HepG2 (cell line): ENCODE data around the gene C12orf60. TPM values are rescaled to one million over a fixed set of nuclear protein-coding genes. Genes with fewer than 3 reads are reported as not detected.

Source experiments
- ARNT2 ChIP-seq: sonication (generic); formaldehyde crosslinking; IDR thresholded peaks from 2 replicates; pipeline ENCODE4 v1.8.0; 2022; ENCODE audit warnings: mild to moderate bottlenecking, low read depth, missing genetic modification reagents, moderate library complexity
- HNRNPL ChIP-seq: fragments of 200-400 bp; formaldehyde crosslinking; IDR thresholded peaks from 2 replicates; pipeline ENCODE4 v1.6.1; 2017; ENCODE audit warnings: mild to moderate bottlenecking, low read depth, low read length
- HOXA3 ChIP-seq: sonication (generic); formaldehyde crosslinking; IDR thresholded peaks from 2 replicates; pipeline ENCODE4 v1.5.0; 2020; ENCODE audit warnings: missing genetic modification reagents
- NFKB2 ChIP-seq: sonication (generic); formaldehyde crosslinking; IDR thresholded peaks from 2 replicates; pipeline ENCODE4 v1.4.0; 2020; ENCODE audit warnings: missing genetic modification reagents, borderline replicate concordance
- NONO ChIP-seq, 2 experiments: fragments of 450-650 bp in 1 of 2; sonication (generic) in 1 of 2; formaldehyde crosslinking in 1 of 2; IDR thresholded peaks in 1 of 2; conservative IDR thresholded peaks in 1 of 2; 2 replicates each; pipeline versions ENCODE4 v1.6.1 to v1.8.0; 2017 to 2022; ENCODE audit warnings: mild to moderate bottlenecking in 1 of 2, missing genetic modification reagents in 1 of 2, moderate library complexity in 1 of 2
- PHF21A ChIP-seq: sonication (generic); formaldehyde crosslinking; IDR thresholded peaks from 2 replicates; pipeline ENCODE4 v1.5.0; 2020; ENCODE audit warnings: mild to moderate bottlenecking, missing genetic modification reagents
- SMC3 ChIP-seq: IDR thresholded peaks from 2 replicates; pipeline ENCODE4 v1.6.1; 2011; ENCODE audit warnings: low read length, improper control_type of control experiment
- TBX3 ChIP-seq: fragments of 450-650 bp; IDR thresholded peaks from 2 replicates; pipeline ENCODE4 v1.6.1; 2017; ENCODE audit warnings: antibody characterized with exemption, mild to moderate bottlenecking, inconsistent platforms, borderline replicate concordance
- THAP11 ChIP-seq: IDR thresholded peaks from 2 replicates; pipeline ENCODE4 v1.6.1; 2016; ENCODE audit warnings: missing biosample characterization, missing genetic modification reagents
- ZFY ChIP-seq: sonication (generic); formaldehyde crosslinking; IDR thresholded peaks from 2 replicates; pipeline ENCODE4 v1.4.0; 2020; ENCODE audit warnings: missing genetic modification reagents
- ZNF180 ChIP-seq: sonication (generic); formaldehyde crosslinking; IDR thresholded peaks from 2 replicates; pipeline ENCODE4 v1.4.0; 2020; ENCODE audit warnings: low read depth, missing genetic modification reagents, borderline replicate concordance
- ZNF225 ChIP-seq: sonication (generic); formaldehyde crosslinking; IDR thresholded peaks from 2 replicates; pipeline ENCODE4 v1.4.0; 2020; ENCODE audit warnings: mild to moderate bottlenecking, missing genetic modification reagents
- ZNF547 ChIP-seq: sonication (generic); formaldehyde crosslinking; IDR thresholded peaks from 2 replicates; pipeline ENCODE4 v1.5.1; 2020; ENCODE audit warnings: mild to moderate bottlenecking, missing genetic modification reagents
- ZNF614 ChIP-seq: IDR thresholded peaks from 2 replicates; pipeline ENCODE4 v1.6.1; 2018; ENCODE audit warnings: missing biosample characterization, missing genetic modification reagents, inconsistent platforms, borderline replicate concordance
- ZNF782 ChIP-seq: sonication (generic); formaldehyde crosslinking; IDR thresholded peaks from 2 replicates; pipeline ENCODE4 v1.4.0; 2020; ENCODE audit warnings: missing genetic modification reagents, mild to moderate bottlenecking, borderline replicate concordance
- polyA plus RNA-seq, 8 experiments: library from polyadenylated mRNA; depleted of rRNA in 3 of 8; stranded (reverse) in 7 of 8; unstranded in 1 of 8; fragments of >200 nt; fragmentation: Illumina TruSeq in 4 of 8; extraction: Trizol in 4 of 8; gene quantifications; 2 replicates each; pipeline versions ENCODE4 v1.2.1 to v1.2.3, GENCODE V29; 2011 to 2016; ENCODE audit warnings: low read depth in 4 of 8, missing spikeins in 1 of 8, mixed read lengths in 1 of 8; ENCODE audit not compliant: insufficient read depth in 1 of 8
- total RNA-seq, 5 experiments: library from RNA; depleted of rRNA; stranded (reverse); fragments of >200 nt; fragmentation: Illumina TruSeq; extraction: Trizol; gene quantifications; 2 replicates each; pipeline ENCODE4 v1.2.3, GENCODE V29; 2016; ENCODE audit warnings: low read depth in 1 of 5
- TF ChIP-seq, protein P1 (sequence below): sonication (generic); formaldehyde crosslinking; IDR thresholded peaks from 2 replicates; pipeline ENCODE4 v1.8.0; 2022; ENCODE audit warnings: mild to moderate bottlenecking, missing genetic modification reagents; ENCODE audit not compliant: insufficient replicate concordance
- TF ChIP-seq, protein P2 (sequence below), 2 experiments: IDR thresholded peaks; 2 replicates each; pipeline ENCODE4 v1.6.1; 2011 to 2012; ENCODE audit warnings: low read length in 2 of 2, borderline replicate concordance in 1 of 2, low read depth in 1 of 2, mild to moderate bottlenecking in 1 of 2, moderate library complexity in 1 of 2
- TF ChIP-seq, protein P3 (sequence below): sonication (generic); formaldehyde crosslinking; IDR thresholded peaks from 2 replicates; pipeline ENCODE4 v1.8.1; 2023; ENCODE audit warnings: mild to moderate bottlenecking, missing genetic modification reagents
- TF ChIP-seq, protein P4 (sequence below): sonication (generic); formaldehyde crosslinking; conservative IDR thresholded peaks from 2 replicates; pipeline ENCODE4 v1.4.0; 2020; ENCODE audit warnings: missing genetic modification reagents

The C12orf60 gene
- total and polyA plus RNA-seq, 2 of the 13 experiments (the other 11 are each of a cell fraction or from before 2014, with no cell fraction given) = 0.55 to 1.4 TPM

DNA sequence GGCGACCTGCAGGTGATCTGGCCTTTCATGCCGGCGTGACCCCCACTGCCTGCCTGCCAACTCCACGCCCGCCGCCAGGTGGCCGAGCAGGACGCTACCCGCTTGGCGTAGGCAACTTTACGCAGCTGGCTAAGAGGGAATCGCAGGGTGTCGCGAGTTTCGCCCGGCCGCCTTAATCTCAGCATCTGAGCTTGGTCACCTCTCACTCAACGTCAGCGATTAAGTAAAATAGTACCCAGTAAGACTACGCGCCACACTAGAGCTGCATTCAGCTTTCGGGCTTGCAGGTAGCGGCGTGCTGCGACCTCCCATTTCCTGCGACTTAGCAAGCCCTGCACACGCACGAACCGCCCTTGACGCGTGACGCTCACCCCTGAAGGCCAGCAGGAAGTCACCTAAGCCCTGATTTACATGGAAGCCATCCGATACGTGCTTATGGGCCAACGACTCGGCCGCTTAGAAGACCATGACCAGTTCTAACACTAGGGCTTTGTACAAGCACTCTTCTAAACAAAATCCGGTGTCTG, 33.4 kb upstream of the C12orf60 start (continued):
- TF ChIP-seq, protein P1, sequence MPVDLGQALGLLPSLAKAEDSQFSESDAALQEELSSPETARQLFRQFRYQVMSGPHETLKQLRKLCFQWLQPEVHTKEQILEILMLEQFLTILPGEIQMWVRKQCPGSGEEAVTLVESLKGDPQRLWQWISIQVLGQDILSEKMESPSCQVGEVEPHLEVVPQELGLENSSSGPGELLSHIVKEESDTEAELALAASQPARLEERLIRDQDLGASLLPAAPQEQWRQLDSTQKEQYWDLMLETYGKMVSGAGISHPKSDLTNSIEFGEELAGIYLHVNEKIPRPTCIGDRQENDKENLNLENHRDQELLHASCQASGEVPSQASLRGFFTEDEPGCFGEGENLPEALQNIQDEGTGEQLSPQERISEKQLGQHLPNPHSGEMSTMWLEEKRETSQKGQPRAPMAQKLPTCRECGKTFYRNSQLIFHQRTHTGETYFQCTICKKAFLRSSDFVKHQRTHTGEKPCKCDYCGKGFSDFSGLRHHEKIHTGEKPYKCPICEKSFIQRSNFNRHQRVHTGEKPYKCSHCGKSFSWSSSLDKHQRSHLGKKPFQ (CRISPR knock-in tag) = no peak
- 0 out of 2 replicates have a peak, but pooled peaks have one; percentile 42 for TF ChIP-seq ZNF547 (CRISPR knock-in tag)
- no peak for TF ChIP-seq TBX3
- TF ChIP-seq HNRNPL = peak; percentile 75; the same call in 1 of the 2 replicates
- TF ChIP-seq ZFY (CRISPR knock-in tag) = no peak; the same call in none of the 2 replicates
- TF ChIP-seq HOXA3 = peak; percentile 68
- TF ChIP-seq ZNF180 (CRISPR knock-in tag) = no peak
- 0 out of 2 replicates have a peak, but pooled peaks have one; percentile 25 for TF ChIP-seq ZNF225 (CRISPR knock-in tag)
- peak; percentile 24; the same call in 1 of the 2 replicates for TF ChIP-seq ZNF614 (CRISPR knock-in tag)
- TF ChIP-seq SMC3 = no peak
- TF ChIP-seq, protein P2, sequence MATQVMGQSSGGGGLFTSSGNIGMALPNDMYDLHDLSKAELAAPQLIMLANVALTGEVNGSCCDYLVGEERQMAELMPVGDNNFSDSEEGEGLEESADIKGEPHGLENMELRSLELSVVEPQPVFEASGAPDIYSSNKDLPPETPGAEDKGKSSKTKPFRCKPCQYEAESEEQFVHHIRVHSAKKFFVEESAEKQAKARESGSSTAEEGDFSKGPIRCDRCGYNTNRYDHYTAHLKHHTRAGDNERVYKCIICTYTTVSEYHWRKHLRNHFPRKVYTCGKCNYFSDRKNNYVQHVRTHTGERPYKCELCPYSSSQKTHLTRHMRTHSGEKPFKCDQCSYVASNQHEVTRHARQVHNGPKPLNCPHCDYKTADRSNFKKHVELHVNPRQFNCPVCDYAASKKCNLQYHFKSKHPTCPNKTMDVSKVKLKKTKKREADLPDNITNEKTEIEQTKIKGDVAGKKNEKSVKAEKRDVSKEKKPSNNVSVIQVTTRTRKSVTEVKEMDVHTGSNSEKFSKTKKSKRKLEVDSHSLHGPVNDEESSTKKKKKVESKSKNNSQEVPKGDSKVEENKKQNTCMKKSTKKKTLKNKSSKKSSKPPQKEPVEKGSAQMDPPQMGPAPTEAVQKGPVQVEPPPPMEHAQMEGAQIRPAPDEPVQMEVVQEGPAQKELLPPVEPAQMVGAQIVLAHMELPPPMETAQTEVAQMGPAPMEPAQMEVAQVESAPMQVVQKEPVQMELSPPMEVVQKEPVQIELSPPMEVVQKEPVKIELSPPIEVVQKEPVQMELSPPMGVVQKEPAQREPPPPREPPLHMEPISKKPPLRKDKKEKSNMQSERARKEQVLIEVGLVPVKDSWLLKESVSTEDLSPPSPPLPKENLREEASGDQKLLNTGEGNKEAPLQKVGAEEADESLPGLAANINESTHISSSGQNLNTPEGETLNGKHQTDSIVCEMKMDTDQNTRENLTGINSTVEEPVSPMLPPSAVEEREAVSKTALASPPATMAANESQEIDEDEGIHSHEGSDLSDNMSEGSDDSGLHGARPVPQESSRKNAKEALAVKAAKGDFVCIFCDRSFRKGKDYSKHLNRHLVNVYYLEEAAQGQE (IDR thresholded peaks at IDR 0.05; ENCODE audit: borderline replicate concordance in 1 of 2, low read depth in 1 of 2, low read length in 2 of 2) = 0 out of 4 replicates have a peak, but pooled peaks of 1 of the 2 experiments have one; percentile 4
- TF ChIP-seq, protein P3, sequence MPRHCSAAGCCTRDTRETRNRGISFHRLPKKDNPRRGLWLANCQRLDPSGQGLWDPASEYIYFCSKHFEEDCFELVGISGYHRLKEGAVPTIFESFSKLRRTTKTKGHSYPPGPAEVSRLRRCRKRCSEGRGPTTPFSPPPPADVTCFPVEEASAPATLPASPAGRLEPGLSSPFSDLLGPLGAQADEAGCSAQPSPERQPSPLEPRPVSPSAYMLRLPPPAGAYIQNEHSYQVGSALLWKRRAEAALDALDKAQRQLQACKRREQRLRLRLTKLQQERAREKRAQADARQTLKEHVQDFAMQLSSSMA = no peak
- TF ChIP-seq NFKB2 (CRISPR knock-in tag) = peak; percentile 25; the same call in 1 of the 2 replicates
- TF ChIP-seq THAP11 (CRISPR knock-in tag) = peak; percentile 32; the same call in 1 of the 2 replicates
- no peak for TF ChIP-seq ARNT2 (CRISPR knock-in tag)
- peak; percentile 37; the same call in 1 of the 2 replicates for TF ChIP-seq PHF21A (CRISPR knock-in tag)
- TF ChIP-seq, protein P4, sequence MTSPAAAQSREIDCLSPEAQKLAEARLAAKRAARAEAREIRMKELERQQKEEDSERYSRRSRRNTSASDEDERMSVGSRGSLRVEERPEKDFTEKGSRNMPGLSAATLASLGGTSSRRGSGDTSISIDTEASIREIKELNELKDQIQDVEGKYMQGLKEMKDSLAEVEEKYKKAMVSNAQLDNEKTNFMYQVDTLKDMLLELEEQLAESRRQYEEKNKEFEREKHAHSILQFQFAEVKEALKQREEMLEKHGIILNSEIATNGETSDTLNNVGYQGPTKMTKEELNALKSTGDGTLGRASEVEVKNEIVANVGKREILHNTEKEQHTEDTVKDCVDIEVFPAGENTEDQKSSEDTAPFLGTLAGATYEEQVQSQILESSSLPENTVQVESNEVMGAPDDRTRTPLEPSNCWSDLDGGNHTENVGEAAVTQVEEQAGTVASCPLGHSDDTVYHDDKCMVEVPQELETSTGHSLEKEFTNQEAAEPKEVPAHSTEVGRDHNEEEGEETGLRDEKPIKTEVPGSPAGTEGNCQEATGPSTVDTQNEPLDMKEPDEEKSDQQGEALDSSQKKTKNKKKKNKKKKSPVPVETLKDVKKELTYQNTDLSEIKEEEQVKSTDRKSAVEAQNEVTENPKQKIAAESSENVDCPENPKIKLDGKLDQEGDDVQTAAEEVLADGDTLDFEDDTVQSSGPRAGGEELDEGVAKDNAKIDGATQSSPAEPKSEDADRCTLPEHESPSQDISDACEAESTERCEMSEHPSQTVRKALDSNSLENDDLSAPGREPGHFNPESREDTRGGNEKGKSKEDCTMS = no peak
- TF ChIP-seq NONO (IDR thresholded peaks at IDR 0.05) = no peak
- TF ChIP-seq NONO (CRISPR knock-in tag; conservative IDR thresholded peaks at IDR 0.05) = peak; percentile 87; the same call in 1 of the 2 replicates
- no peak for TF ChIP-seq ZNF782 (CRISPR knock-in tag)
